Measurements from ENCODE around the gene APOBEC3H. TPM values are rescaled to one million over a fixed set of nuclear protein-coding genes. Genes with fewer than 3 reads are reported as not detected.

APOBEC3H gene
- polyA plus RNA-seq, 1 experiment: 0.11 TPM

GRCh38 chr22:39129081-39129480, 32.0 kb downstream of the APOBEC3H start:
- Histone ChIP-seq H3K9me3 (ENCODE audit: control insufficient read depth, insufficient read depth, low read length) (no peaks in the 10 kb centered on the region; the same call in 1 of the 2 replicates), H3K27ac (ENCODE audit: low read depth, low read length) (no peak overlapping the region), H3K4me3 (ENCODE audit: low read depth, low read length) (no peak overlapping the region), H3K27me3 (ENCODE audit: control insufficient read depth, insufficient read depth, low read length) (peaks cover 7% of the 10 kb centered on the region)
- TF ChIP-seq CTCF (IDR thresholded peaks at IDR 0.05; ENCODE audit: low read depth, low read length): no peak
- ChIA-PET CTCF (no interaction called here), POLR2A (interaction anchor here (0.8 kb wide), 1 partner anchor 24 kb away, joined by 3 read pairs; no protein-coding TSS in a partner anchor)
- DNase-seq (ENCODE audit: low read depth, low spot score): no peak

- no peak for DNase-seq (ENCODE audit: low read depth, low spot score)
- H3K4me3 ChIP-seq (ENCODE audit: low read depth, low read length): no peak overlapping the region
- no peaks in the 10 kb centered on the region; the same call in 1 of the 2 replicates for H3K9me3 ChIP-seq (ENCODE audit: control insufficient read depth, insufficient read depth, low read length)
- ChIA-PET POLR2A (no interaction called here), CTCF (no interaction called here)
- no peak for TF ChIP-seq CTCF (IDR thresholded peaks at IDR 0.05; ENCODE audit: low read depth, low read length)
- H3K27ac ChIP-seq (ENCODE audit: low read depth, low read length): no peak overlapping the region
- peaks cover 6% of the 10 kb centered on the region for H3K27me3 ChIP-seq (ENCODE audit: control insufficient read depth, insufficient read depth, low read length)
Measured at GRCh38 chr22:39129746-39130145, 32.7 kb downstream of the APOBEC3H start.

- no peak for TF ChIP-seq CTCF (IDR thresholded peaks at IDR 0.05; ENCODE audit: low read depth, low read length)
Measured at GRCh38 chr22:39130152-39130704, 33.2 kb downstream of the APOBEC3H start.

GRCh38 chr22:39130892-39131855, 34.1 kb downstream of the APOBEC3H start:
- ChIA-PET POLR2A (interaction anchor here (0.6 kb wide), 2 partner anchors 75 to 389 kb away, joined by 3 to 6 read pairs; no protein-coding TSS in a partner anchor), CTCF (interaction anchor here (0.5 to 1.5 kb wide), 3 partner anchors 127 to 261 kb away, joined by 3 to 5 read pairs (median 4); no protein-coding TSS in a partner anchor)
- Histone ChIP-seq H3K9me3 (ENCODE audit: control insufficient read depth, insufficient read depth, low read length) (no peaks in the 10 kb centered on the region; the same call in 1 of the 2 replicates), H3K27me3 (ENCODE audit: control insufficient read depth, insufficient read depth, low read length) (peaks cover 6% of the 10 kb centered on the region), H3K27ac (ENCODE audit: low read depth, low read length) (no peak overlapping the region), H3K4me3 (ENCODE audit: low read depth, low read length) (no peak overlapping the region)
- no peak for DNase-seq (ENCODE audit: low read depth, low spot score)
- no peak for TF ChIP-seq CTCF (IDR thresholded peaks at IDR 0.05; ENCODE audit: low read depth, low read length)

More at GRCh38 chr22:39130152-39130704, 33.2 kb downstream of the APOBEC3H start:
- Histone ChIP-seq H3K9me3 (ENCODE audit: control insufficient read depth, insufficient read depth, low read length) (no peaks in the 10 kb centered on the region; the same call in 1 of the 2 replicates), H3K27me3 (ENCODE audit: control insufficient read depth, insufficient read depth, low read length) (peaks cover 6% of the 10 kb centered on the region), H3K27ac (ENCODE audit: low read depth, low read length) (no peak overlapping the region), H3K4me3 (ENCODE audit: low read depth, low read length) (no peak overlapping the region)
- no peak for DNase-seq (ENCODE audit: low read depth, low spot score)
- CTCF ChIA-PET: interaction anchor here (1.5 kb wide), 1 partner anchor 260 kb away, joined by 5 read pairs; no protein-coding TSS in a partner anchor
- POLR2A ChIA-PET: no interaction called here

Data from AG04450 (cell line).